ENCODE results near the gene HSP90AB1. TPM values are rescaled to one million over a fixed set of nuclear protein-coding genes. Genes with fewer than 3 reads are reported as not detected.

The HSP90AB1 gene
- total and polyA plus RNA-seq, 2 of the 8 experiments (the other 6 are each of a cell fraction or from before 2014, with no cell fraction given), result 1,564 to 2,297 TPM

DNA sequence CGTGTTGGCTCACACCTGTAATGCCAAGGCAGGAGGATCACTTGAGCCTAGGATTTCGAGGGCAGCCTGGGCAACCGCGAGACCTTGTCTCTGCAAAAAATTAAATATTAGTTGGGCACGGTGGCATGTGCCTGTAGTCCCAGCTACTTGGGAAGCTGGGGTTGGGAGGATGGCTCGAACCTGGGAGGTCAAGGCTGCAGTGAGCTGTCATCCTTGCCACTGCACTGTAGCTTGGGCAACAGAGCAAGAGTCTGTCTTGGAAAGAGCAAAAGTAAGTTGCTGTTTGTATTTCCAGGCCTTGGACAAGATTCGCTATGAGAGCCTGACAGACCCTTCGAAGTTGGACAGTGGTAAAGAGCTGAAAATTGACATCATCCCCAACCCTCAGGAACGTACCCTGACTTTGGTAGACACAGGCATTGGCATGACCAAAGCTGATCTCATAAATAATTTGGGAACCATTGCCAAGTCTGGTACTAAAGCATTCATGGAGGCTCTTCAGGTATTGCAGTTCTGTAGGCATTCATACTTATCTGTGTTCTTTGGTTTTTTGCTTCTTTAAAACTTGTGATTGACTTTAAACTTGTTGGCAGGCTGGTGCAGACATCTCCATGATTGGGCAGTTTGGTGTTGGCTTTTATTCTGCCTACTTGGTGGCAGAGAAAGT is 2.3 kb downstream of the HSP90AB1 start:
- no peak overlapping the region for H4K91ac ChIP-seq (replicated peaks; ENCODE audit: insufficient read length, low read length)
- peaks cover 12% of the 10 kb centered on the region for H3K23me2 ChIP-seq (ENCODE audit: low read depth, low read length)
- DNase-seq (ENCODE audit: low read depth in 1 of 2, low spot score in 2 of 2) (no peak), FAIRE-seq (no peak)
- H2BK20ac ChIP-seq (ENCODE audit: low read length), result no peak overlapping the region
- H3K9me3 ChIP-seq (ENCODE audit: insufficient read depth in 2 of 2, low read depth in 1 of 2, low read length in 1 of 2), result no peaks in the 10 kb centered on the region
- H2AFZ ChIP-seq (ENCODE audit: low read length), result no peak overlapping the region
- peak overlapping the region; percentile 65 to 96 for H3K4me2 ChIP-seq (ENCODE audit: insufficient read depth in 1 of 2, low read depth in 2 of 2, low read length in 2 of 2)
- H3K4me3 ChIP-seq (ENCODE audit: extremely low read depth in 1 of 4, insufficient read depth in 2 of 4, low read depth in 3 of 4, low read length in 4 of 4), result peak overlapping the region; percentile 55 to 100 (median 98); a peak in 6 of 8 replicates
- H4K20me1 ChIP-seq (replicated peaks in 1 of 2; ENCODE audit: control insufficient read depth in 1 of 2, insufficient read depth in 2 of 2, low read length in 2 of 2), result peaks cover 37 to 40% of the 10 kb centered on the region in 2 experiments
- no peak overlapping the region for H4K8ac ChIP-seq (ENCODE audit: extremely low read depth, insufficient read depth, low read length)
- H3K27me3 ChIP-seq (replicated peaks in 1 of 4; ENCODE audit: control insufficient read depth in 3 of 4, extremely low read depth in 1 of 4, insufficient read depth in 3 of 4, low read length in 3 of 4), result no peaks in the 10 kb centered on the region
- 92% methylated on average over 9 of the region's 9 CpGs; no CpG with 5 or more reads in 1 of the 2 experiments for WGBS, 2 experiments (ENCODE audit: extremely low coverage in 1 of 2, insufficient coverage in 1 of 2, insufficient read length in 1 of 2, insufficient replicate concordance in 2 of 2, low coverage in 1 of 2, low lambda C conversion rate in 2 of 2, missing lambda C conversion rate in 1 of 2)
- POLR2A ChIA-PET (ENCODE audit: partially characterized antibody), result interaction anchor here (0.7 to 18.9 kb wide), 24 partner anchors 9 to 307 kb away, joined by 3 to 581 read pairs (median 4); partner anchors contain the start of genes CAPN11, MYMX, SLC29A1 and SLC35B2
- no peak overlapping the region for H2BK12ac ChIP-seq (ENCODE audit: low read depth, low read length)
- H3K56ac ChIP-seq (replicated peaks; ENCODE audit: insufficient read length, low read depth, low read length), result no peak overlapping the region
- no peak overlapping the region for H3K4ac ChIP-seq (replicated peaks; ENCODE audit: insufficient read length, low read depth, low read length)
- CTCF ChIA-PET (ENCODE audit: partially characterized antibody), result interaction anchor here (0.7 to 8.1 kb wide), 3 partner anchors 6 to 1939 kb away, joined by 3 to 102 read pairs (median 43); partner anchors contain the start of gene SLC35B2
- peaks cover 27 to 52% of the 10 kb centered on the region in 2 experiments for H3K79me2 ChIP-seq (ENCODE audit: control insufficient read depth in 1 of 2, insufficient read depth in 2 of 2, low read length in 2 of 2)
- no peak overlapping the region for H2BK120ac ChIP-seq (replicated peaks; ENCODE audit: low read depth, low read length)
- peak overlapping the region in 1 of 4 experiments; percentile 96; a peak in 4 of 7 replicates for H3K9ac ChIP-seq (replicated peaks in 1 of 4; ENCODE audit: extremely low read depth in 1 of 4, low read depth in 3 of 4, low read length in 3 of 4)
- H4K5ac ChIP-seq (ENCODE audit: insufficient read length, low read depth, low read length), result no peak overlapping the region
- H3K4me1 ChIP-seq (replicated peaks in 1 of 4; ENCODE audit: control insufficient read depth in 3 of 4, insufficient read depth in 4 of 4, low read length in 3 of 4), result peaks cover 7 to 18% (median 14%) of the 10 kb centered on the region in 4 experiments
- no peak overlapping the region for H3K27ac ChIP-seq (ENCODE audit: low read depth, low read length)
- peaks cover 51 to 64% (median 59%) of the 10 kb centered on the region in 4 experiments for H3K36me3 ChIP-seq (ENCODE audit: control insufficient read depth in 2 of 4, insufficient read depth in 4 of 4, low read length in 3 of 4)
- 0 out of 2 replicates have a peak overlapping the region, but pooled peaks have one; percentile 44 for H2BK5ac ChIP-seq (ENCODE audit: low read depth, low read length)
- H2AK5ac ChIP-seq (ENCODE audit: low read depth, low read length), result no peak overlapping the region
- H3K79me1 ChIP-seq (ENCODE audit: low read depth, low read length), result no peaks in the 10 kb centered on the region; the same call in 1 of the 2 replicates
- TF ChIP-seq MAFK (IDR thresholded peaks at IDR 0.05; ENCODE audit: low read depth, low read length) (no peak), RNF2 (IDR thresholded peaks at IDR 0.05; ENCODE audit: borderline replicate concordance, low read depth, low read length, missing control alignments, poor library complexity, severe bottlenecking) (no peak), POLR2A (IDR thresholded peaks at IDR 0.05; ENCODE audit: control extremely low read depth in 1 of 2, low read depth in 2 of 2, low read length in 2 of 2) (peak in 1 of 2 experiments; percentile 46; a peak in 1 of 3 replicates), SP1 (IDR thresholded peaks at IDR 0.05; ENCODE audit: low read depth, low read length) (0 out of 2 replicates have a peak, but pooled peaks have one; percentile 1), POLR2AphosphoS5 (IDR thresholded peaks at IDR 0.05; ENCODE audit: low read depth, low read length) (peak; percentile 67), SIX5 (IDR thresholded peaks at IDR 0.05; ENCODE audit: low read depth, low read length) (no peak)
- TF ChIP-seq, protein P1, sequence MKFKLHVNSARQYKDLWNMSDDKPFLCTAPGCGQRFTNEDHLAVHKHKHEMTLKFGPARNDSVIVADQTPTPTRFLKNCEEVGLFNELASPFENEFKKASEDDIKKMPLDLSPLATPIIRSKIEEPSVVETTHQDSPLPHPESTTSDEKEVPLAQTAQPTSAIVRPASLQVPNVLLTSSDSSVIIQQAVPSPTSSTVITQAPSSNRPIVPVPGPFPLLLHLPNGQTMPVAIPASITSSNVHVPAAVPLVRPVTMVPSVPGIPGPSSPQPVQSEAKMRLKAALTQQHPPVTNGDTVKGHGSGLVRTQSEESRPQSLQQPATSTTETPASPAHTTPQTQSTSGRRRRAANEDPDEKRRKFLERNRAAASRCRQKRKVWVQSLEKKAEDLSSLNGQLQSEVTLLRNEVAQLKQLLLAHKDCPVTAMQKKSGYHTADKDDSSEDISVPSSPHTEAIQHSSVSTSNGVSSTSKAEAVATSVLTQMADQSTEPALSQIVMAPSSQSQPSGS (IDR thresholded peaks at IDR 0.05; ENCODE audit: low read length), result no peak
- H2BK15ac ChIP-seq (ENCODE audit: low read length), result no peak overlapping the region
- no peak overlapping the region for H3K23ac ChIP-seq (ENCODE audit: insufficient read length)
- no peak overlapping the region for H3K14ac ChIP-seq (ENCODE audit: insufficient read length)
- no peak overlapping the region for H3K18ac ChIP-seq (ENCODE audit: extremely low read depth, low read length)
